Measurements from ENCODE around the gene ESAM. TPM values are rescaled to one million over a fixed set of nuclear protein-coding genes. Genes with fewer than 3 reads are reported as not detected.

Gene ESAM
- 4.6 and 4.8 TPM in 2 replicates for polyA plus RNA-seq (2013)

GRCh38 chr11:124762105-124762623 lies at the start of gene ESAM:
ESAM (minus strand) TSS chr11:124762290; CDS start chr11:124762154, 136 bp downstream.
- peak within 1 kb of the TSS; percentile 49 for H4K8ac ChIP-seq (ENCODE audit: low read depth, low read length)
- peaks cover 2% of the 10 kb centered on the region for H3K79me1 ChIP-seq (ENCODE audit: low read length)
- H2BK12ac ChIP-seq (ENCODE audit: low read length), result peak within 1 kb of the TSS; percentile 51
- peak within 1 kb of the TSS; percentile 69 for H3K18ac ChIP-seq (ENCODE audit: low read length)
- peaks cover 0 to 2% of the 10 kb centered on the region in 2 experiments for H3K36me3 ChIP-seq (ENCODE audit: control insufficient read depth in 1 of 2, insufficient read depth in 2 of 2, low read length in 2 of 2)
- H2BK120ac ChIP-seq (ENCODE audit: insufficient read depth, low read length, poor library complexity), result no peak within 1 kb of the TSS
- H3K14ac ChIP-seq (ENCODE audit: low read length), result peak within 1 kb of the TSS; percentile 81
- H3K27ac ChIP-seq (ENCODE audit: low read depth, low read length), result no peak within 1 kb of the TSS
- no peak within 1 kb of the TSS for H3K23ac ChIP-seq (ENCODE audit: low read length)
- no peak within 1 kb of the TSS for H2BK5ac ChIP-seq (ENCODE audit: low read depth, low read length, poor library complexity)
- no peak within 1 kb of the TSS for H4K12ac ChIP-seq (ENCODE audit: low read depth, low read length)
- H4K91ac ChIP-seq (ENCODE audit: low read depth, low read length), result peak within 1 kb of the TSS; percentile 11
- H3K4me3 ChIP-seq (ENCODE audit: low read depth, low read length), result peak within 1 kb of the TSS; percentile 59
- no CpG with 5 or more reads among the region's 55 CpGs for WGBS (ENCODE audit: extremely low coverage, insufficient coverage, insufficient read length)
- peaks cover 53% of the 10 kb centered on the region for H3K27me3 ChIP-seq (ENCODE audit: insufficient read depth, low read length)
- H3K4me1 ChIP-seq (ENCODE audit: control insufficient read depth in 1 of 2, insufficient read depth in 2 of 2, low read length in 2 of 2), result peaks cover 16 to 37% of the 10 kb centered on the region in 2 experiments
- H3K4ac ChIP-seq (ENCODE audit: low read depth, low read length), result no peak within 1 kb of the TSS
- H3K4me2 ChIP-seq (ENCODE audit: low read length), result peak within 1 kb of the TSS; percentile 63
- no peaks in the 10 kb centered on the region for H3K79me2 ChIP-seq (ENCODE audit: control insufficient read depth, insufficient read depth, low read length, poor library complexity)
- H3K9ac ChIP-seq (ENCODE audit: low read length), result peak within 1 kb of the TSS; percentile 26
- peak within 1 kb of the TSS; percentile 39 for H2AK5ac ChIP-seq (ENCODE audit: low read length)
- peak within 1 kb of the TSS; percentile 81 for H2AFZ ChIP-seq (ENCODE audit: insufficient read depth, low read length, poor library complexity)
- peaks cover 5% of the 10 kb centered on the region for H3K9me3 ChIP-seq (ENCODE audit: insufficient read depth, low read depth, low read length)
- DNase-seq, result peak; percentile 45 to 73

GRCh38 chr11:124811399-124812125 lies 49.5 kb upstream of the ESAM start:
- Histone ChIP-seq H3K23ac (ENCODE audit: low read length) (no peak overlapping the region), H3K4me3 (ENCODE audit: low read depth, low read length) (no peak overlapping the region), H3K4me1 (ENCODE audit: control insufficient read depth in 1 of 2, insufficient read depth in 2 of 2, low read length in 2 of 2) (no peaks in the 10 kb centered on the region), H3K9ac (ENCODE audit: low read length) (no peak overlapping the region), H2AFZ (ENCODE audit: insufficient read depth, low read length, poor library complexity) (no peak overlapping the region), H2BK12ac (ENCODE audit: low read length) (no peak overlapping the region), H2BK120ac (ENCODE audit: insufficient read depth, low read length, poor library complexity) (no peak overlapping the region), H3K79me2 (ENCODE audit: control insufficient read depth, insufficient read depth, low read length, poor library complexity) (no peaks in the 10 kb centered on the region), H3K4me2 (ENCODE audit: low read length) (no peak overlapping the region), H2AK5ac (ENCODE audit: low read length) (no peak overlapping the region), H2BK5ac (ENCODE audit: low read depth, low read length, poor library complexity) (no peak overlapping the region), H3K27ac (ENCODE audit: low read depth, low read length) (no peak overlapping the region), H3K14ac (ENCODE audit: low read length) (no peak overlapping the region), H3K18ac (ENCODE audit: low read length) (no peak overlapping the region), H4K8ac (ENCODE audit: low read depth, low read length) (no peak overlapping the region), H3K79me1 (ENCODE audit: low read length) (no peaks in the 10 kb centered on the region), H3K4ac (ENCODE audit: low read depth, low read length) (no peak overlapping the region), H3K36me3 (ENCODE audit: control insufficient read depth in 1 of 2, insufficient read depth in 2 of 2, low read length in 2 of 2) (no peaks in the 10 kb centered on the region), H3K9me3 (ENCODE audit: insufficient read depth, low read depth, low read length) (no peaks in the 10 kb centered on the region), H4K12ac (ENCODE audit: low read depth, low read length) (no peak overlapping the region), H4K91ac (ENCODE audit: low read depth, low read length) (no peak overlapping the region), H3K27me3 (ENCODE audit: insufficient read depth, low read length) (no peaks in the 10 kb centered on the region)
- no CpG with 5 or more reads among the region's 10 CpGs for WGBS (ENCODE audit: extremely low coverage, insufficient coverage, insufficient read length)
- peak; percentile 92 to 98 for DNase-seq

DNA sequence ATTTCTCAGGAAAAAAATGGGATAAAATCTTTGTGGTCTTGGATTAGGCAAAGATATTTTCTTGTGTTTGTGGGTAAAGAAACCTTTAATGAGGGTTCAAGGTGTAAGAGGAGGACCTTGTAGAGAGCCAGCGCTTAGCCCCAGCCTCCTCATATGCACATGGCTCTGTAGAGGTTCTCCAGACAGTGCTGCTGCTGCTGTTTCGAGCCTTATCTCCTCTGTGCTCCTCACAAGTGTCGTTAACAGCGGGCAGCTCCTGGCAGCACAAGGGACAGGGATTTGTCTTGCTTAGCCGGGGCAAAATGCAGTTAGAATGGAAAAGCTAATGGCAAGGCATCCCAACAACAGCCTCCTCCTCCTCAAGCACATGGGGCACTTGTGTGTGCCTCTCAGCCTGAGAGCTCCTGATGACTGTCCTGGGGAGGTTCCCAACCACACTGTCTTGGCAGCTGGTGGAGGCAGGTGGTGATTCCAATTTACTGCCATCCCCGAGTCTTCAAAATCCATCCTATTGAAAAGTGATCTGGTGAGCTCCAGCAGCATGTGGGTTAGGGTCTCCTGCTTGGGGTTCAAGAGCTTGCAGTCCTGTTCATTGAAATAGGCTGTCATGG lies 45.7 kb upstream of the ESAM start:
- Histone ChIP-seq H4K91ac (ENCODE audit: low read depth, low read length) (no peak overlapping the region), H3K36me3 (ENCODE audit: control insufficient read depth in 1 of 2, insufficient read depth in 2 of 2, low read length in 2 of 2) (no peaks in the 10 kb centered on the region), H4K8ac (ENCODE audit: low read depth, low read length) (no peak overlapping the region), H3K23ac (ENCODE audit: low read length) (no peak overlapping the region), H2AFZ (ENCODE audit: insufficient read depth, low read length, poor library complexity) (no peak overlapping the region), H3K4me1 (ENCODE audit: control insufficient read depth in 1 of 2, insufficient read depth in 2 of 2, low read length in 2 of 2) (no peaks in the 10 kb centered on the region), H2AK5ac (ENCODE audit: low read length) (no peak overlapping the region), H4K12ac (ENCODE audit: low read depth, low read length) (no peak overlapping the region), H2BK12ac (ENCODE audit: low read length) (no peak overlapping the region), H3K4ac (ENCODE audit: low read depth, low read length) (no peak overlapping the region), H3K79me2 (ENCODE audit: control insufficient read depth, insufficient read depth, low read length, poor library complexity) (no peaks in the 10 kb centered on the region), H3K27ac (ENCODE audit: low read depth, low read length) (no peak overlapping the region), H3K9me3 (ENCODE audit: insufficient read depth, low read depth, low read length) (no peaks in the 10 kb centered on the region), H3K79me1 (ENCODE audit: low read length) (no peaks in the 10 kb centered on the region), H3K27me3 (ENCODE audit: insufficient read depth, low read length) (no peaks in the 10 kb centered on the region), H3K14ac (ENCODE audit: low read length) (no peak overlapping the region), H2BK120ac (ENCODE audit: insufficient read depth, low read length, poor library complexity) (no peak overlapping the region), H3K4me3 (ENCODE audit: low read depth, low read length) (no peak overlapping the region), H3K9ac (ENCODE audit: low read length) (no peak overlapping the region), H3K18ac (ENCODE audit: low read length) (no peak overlapping the region), H3K4me2 (ENCODE audit: low read length) (no peak overlapping the region), H2BK5ac (ENCODE audit: low read depth, low read length, poor library complexity) (no peak overlapping the region)
- WGBS (ENCODE audit: extremely low coverage, insufficient coverage, insufficient read length), result no CpG with 5 or more reads among the region's 6 CpGs
- no peak for DNase-seq

GRCh38 chr11:124807201-124807600 lies 45.1 kb upstream of the ESAM start:
- H4K8ac ChIP-seq (ENCODE audit: low read depth, low read length), result no peak overlapping the region
- no peak overlapping the region for H4K12ac ChIP-seq (ENCODE audit: low read depth, low read length)
- no peaks in the 10 kb centered on the region for H3K36me3 ChIP-seq (ENCODE audit: control insufficient read depth in 1 of 2, insufficient read depth in 2 of 2, low read length in 2 of 2)
- H3K9me3 ChIP-seq (ENCODE audit: insufficient read depth, low read depth, low read length), result no peaks in the 10 kb centered on the region
- H2BK5ac ChIP-seq (ENCODE audit: low read depth, low read length, poor library complexity), result no peak overlapping the region
- H3K14ac ChIP-seq (ENCODE audit: low read length), result no peak overlapping the region
- no peak for DNase-seq
- H2AFZ ChIP-seq (ENCODE audit: insufficient read depth, low read length, poor library complexity), result no peak overlapping the region
- H4K91ac ChIP-seq (ENCODE audit: low read depth, low read length), result no peak overlapping the region
- H3K27me3 ChIP-seq (ENCODE audit: insufficient read depth, low read length), result no peaks in the 10 kb centered on the region
- H3K4me3 ChIP-seq (ENCODE audit: low read depth, low read length), result no peak overlapping the region
- no peak overlapping the region for H3K18ac ChIP-seq (ENCODE audit: low read length)
- H3K79me1 ChIP-seq (ENCODE audit: low read length), result no peaks in the 10 kb centered on the region
- WGBS (ENCODE audit: extremely low coverage, insufficient coverage, insufficient read length), result no CpG with 5 or more reads among the region's 5 CpGs
- H3K4ac ChIP-seq (ENCODE audit: low read depth, low read length), result no peak overlapping the region
- no peak overlapping the region for H2BK120ac ChIP-seq (ENCODE audit: insufficient read depth, low read length, poor library complexity)
- no peak overlapping the region for H2AK5ac ChIP-seq (ENCODE audit: low read length)
- H3K23ac ChIP-seq (ENCODE audit: low read length), result no peak overlapping the region
- no peaks in the 10 kb centered on the region for H3K79me2 ChIP-seq (ENCODE audit: control insufficient read depth, insufficient read depth, low read length, poor library complexity)
- no peak overlapping the region for H3K27ac ChIP-seq (ENCODE audit: low read depth, low read length)
- no peak overlapping the region for H2BK12ac ChIP-seq (ENCODE audit: low read length)
- no peak overlapping the region for H3K4me2 ChIP-seq (ENCODE audit: low read length)
- H3K4me1 ChIP-seq (ENCODE audit: control insufficient read depth in 1 of 2, insufficient read depth in 2 of 2, low read length in 2 of 2), result no peaks in the 10 kb centered on the region
- H3K9ac ChIP-seq (ENCODE audit: low read length), result no peak overlapping the region

All from trophoblast cell (in vitro differentiated cells and primary cell).